Activated B cell treated with CpG ODN at 0.5 μM for 24 hours (primary cell): ENCODE data around the gene PDE9A. TPM values are rescaled to one million over a fixed set of nuclear protein-coding genes. Genes with fewer than 3 reads are reported as not detected.

ENCODE experiments used
- ATAC-seq: fragments of 200-7000 bp; cut with Tn5 transposase; one replicate; pipeline ENCODE4 v1.10.0; 2021; ENCODE audit warnings: low read depth, mild to moderate bottlenecking, moderate library complexity
- CTCF ChIA-PET: fragments of 350-600 bp; sonication (Branson Sonifier 250); formaldehyde crosslinking; loops from one replicate; lab custom pipeline; 2021; ENCODE audit warnings: antibody characterized with exemption; lab: Charles Lee
- POLR2A ChIA-PET: fragments of 350-600 bp; sonication (Branson Sonifier 250); formaldehyde crosslinking; loops from one replicate; lab custom pipeline; 2021; ENCODE audit warnings: antibody characterized with exemption; lab: Charles Lee
- DNase-seq: peaks from one replicate; pipeline ENCODE4 v3.0.0; 2022
- H3K27ac Mint-ChIP-seq: one replicate; pipeline ENCODE4 v1.8.0; 2020; ENCODE audit warnings: mixed read lengths
- H3K27me3 Mint-ChIP-seq: one replicate; pipeline ENCODE4 v1.8.0; 2021; ENCODE audit warnings: mixed read lengths
- H3K36me3 Mint-ChIP-seq: one replicate; pipeline ENCODE4 v1.8.0; 2021; ENCODE audit warnings: low read depth, mixed read lengths
- H3K4me1 Mint-ChIP-seq: one replicate; pipeline ENCODE4 v1.8.0; 2021; ENCODE audit warnings: mixed read lengths
- H3K4me3 Mint-ChIP-seq: one replicate; pipeline ENCODE4 v1.8.0; 2020; ENCODE audit warnings: mild to moderate bottlenecking, mixed read lengths
- H3K9me3 Mint-ChIP-seq: one replicate; pipeline ENCODE4 v1.8.0; 2020; ENCODE audit warnings: mixed read lengths
- intact Hi-C: fragments of 100-400 bp; cut with micrococcal nuclease; formaldehyde crosslinking; loops from one replicate; pipeline ENCODE4 v1.15.1; 2024
- total RNA-seq: library from RNA; stranded (reverse); gene quantifications from 2 replicates; pipeline ENCODE4 v1.2.3, GENCODE V29; 2022
- TF ChIP-seq, protein P1 (sequence below): fragments of 200-600 bp; IDR thresholded peaks from one replicate; pipeline ENCODE4 v1.8.0; 2022; ENCODE audit warnings: antibody characterized with exemption, mild to moderate bottlenecking

Gene PDE9A
- total RNA-seq, 1 donor from 2014 or later, result 0.58 TPM

DNA sequence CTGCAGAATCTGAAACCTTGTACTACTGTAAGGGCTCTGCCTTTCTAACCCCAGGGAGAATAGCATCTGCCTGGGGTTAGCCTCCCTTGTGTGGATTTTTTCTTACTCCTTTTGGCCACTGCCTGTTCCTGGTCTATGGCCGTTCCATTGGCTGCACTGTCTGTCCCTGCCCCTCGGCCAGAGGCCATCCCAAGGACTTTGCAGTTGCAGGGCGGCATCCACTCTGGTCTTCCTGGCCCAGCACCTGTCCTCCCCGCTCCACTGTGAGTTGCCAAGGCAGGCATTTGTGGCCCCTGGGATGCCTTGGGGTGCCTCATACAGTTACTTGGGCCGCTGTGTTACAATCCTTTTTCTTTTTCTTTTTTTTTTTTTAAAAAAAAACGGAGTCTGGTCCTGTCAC is 45.8 kb downstream of the PDE9A start:
- H3K27ac Mint-ChIP-seq, result no peak overlapping the region
- no peaks in the 10 kb centered on the region for H3K9me3 Mint-ChIP-seq
- H3K36me3 Mint-ChIP-seq, result no peaks in the 10 kb centered on the region
- ATAC-seq, result no peak
- no peak for DNase-seq
- intact Hi-C loops, result no loop called here
- H3K4me3 Mint-ChIP-seq, result no peak overlapping the region
- CTCF ChIA-PET, result no interaction called here
- POLR2A ChIA-PET, result interaction anchor here (0.7 kb wide), 1 partner anchor 47 kb away, joined by 3 read pairs; no protein-coding TSS in a partner anchor
- H3K27me3 Mint-ChIP-seq, result no peaks in the 10 kb centered on the region
- H3K4me1 Mint-ChIP-seq, result no peaks in the 10 kb centered on the region
- TF ChIP-seq, protein P1, sequence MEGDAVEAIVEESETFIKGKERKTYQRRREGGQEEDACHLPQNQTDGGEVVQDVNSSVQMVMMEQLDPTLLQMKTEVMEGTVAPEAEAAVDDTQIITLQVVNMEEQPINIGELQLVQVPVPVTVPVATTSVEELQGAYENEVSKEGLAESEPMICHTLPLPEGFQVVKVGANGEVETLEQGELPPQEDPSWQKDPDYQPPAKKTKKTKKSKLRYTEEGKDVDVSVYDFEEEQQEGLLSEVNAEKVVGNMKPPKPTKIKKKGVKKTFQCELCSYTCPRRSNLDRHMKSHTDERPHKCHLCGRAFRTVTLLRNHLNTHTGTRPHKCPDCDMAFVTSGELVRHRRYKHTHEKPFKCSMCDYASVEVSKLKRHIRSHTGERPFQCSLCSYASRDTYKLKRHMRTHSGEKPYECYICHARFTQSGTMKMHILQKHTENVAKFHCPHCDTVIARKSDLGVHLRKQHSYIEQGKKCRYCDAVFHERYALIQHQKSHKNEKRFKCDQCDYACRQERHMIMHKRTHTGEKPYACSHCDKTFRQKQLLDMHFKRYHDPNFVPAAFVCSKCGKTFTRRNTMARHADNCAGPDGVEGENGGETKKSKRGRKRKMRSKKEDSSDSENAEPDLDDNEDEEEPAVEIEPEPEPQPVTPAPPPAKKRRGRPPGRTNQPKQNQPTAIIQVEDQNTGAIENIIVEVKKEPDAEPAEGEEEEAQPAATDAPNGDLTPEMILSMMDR, result no peak

DNA sequence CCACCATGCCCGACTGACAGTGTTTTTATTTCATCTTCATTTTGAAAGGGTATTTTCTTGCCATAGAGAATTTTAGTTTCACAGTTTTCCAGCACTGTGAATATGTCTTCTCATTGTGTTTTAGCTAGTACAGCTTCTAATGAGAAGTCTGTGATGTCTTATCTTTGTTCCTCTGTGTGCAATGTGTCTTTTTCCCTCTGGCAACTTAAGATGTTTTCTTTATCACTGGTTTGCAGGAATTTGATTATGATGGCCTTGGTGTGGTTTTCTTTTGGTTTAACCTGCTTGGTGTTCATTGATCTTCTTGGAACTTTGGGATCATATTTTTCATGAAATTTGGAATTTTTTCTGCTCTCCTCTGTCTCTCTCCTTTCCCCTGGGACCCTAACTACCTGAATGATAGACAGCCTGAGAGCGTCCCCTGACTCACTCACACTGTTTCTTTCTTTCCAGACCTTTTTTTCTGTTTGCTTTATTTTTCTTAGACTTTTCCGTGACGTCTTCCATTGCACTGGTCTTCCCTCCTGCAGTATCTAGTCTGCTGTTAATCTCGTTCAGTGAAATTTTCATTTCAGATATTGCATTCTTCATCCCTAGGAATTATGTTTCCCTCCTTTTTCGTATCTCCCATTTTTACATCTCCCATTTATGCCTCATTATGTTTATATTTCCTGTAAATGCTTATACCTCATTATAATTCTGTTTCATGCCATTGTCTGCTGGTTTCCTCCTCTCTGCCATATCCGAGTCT is 48.5 kb downstream of the PDE9A start:
- ChIA-PET POLR2A (no interaction called here), CTCF (no interaction called here)
- Mint-ChIP-seq H3K4me3 (no peak overlapping the region), H3K27me3 (no peaks in the 10 kb centered on the region), H3K27ac (no peak overlapping the region), H3K9me3 (no peaks in the 10 kb centered on the region), H3K4me1 (no peaks in the 10 kb centered on the region), H3K36me3 (no peaks in the 10 kb centered on the region)
- TF ChIP-seq, protein P1, result no peak
- intact Hi-C loops, result no loop called here
- no peak for ATAC-seq
- DNase-seq, result no peak

DNA sequence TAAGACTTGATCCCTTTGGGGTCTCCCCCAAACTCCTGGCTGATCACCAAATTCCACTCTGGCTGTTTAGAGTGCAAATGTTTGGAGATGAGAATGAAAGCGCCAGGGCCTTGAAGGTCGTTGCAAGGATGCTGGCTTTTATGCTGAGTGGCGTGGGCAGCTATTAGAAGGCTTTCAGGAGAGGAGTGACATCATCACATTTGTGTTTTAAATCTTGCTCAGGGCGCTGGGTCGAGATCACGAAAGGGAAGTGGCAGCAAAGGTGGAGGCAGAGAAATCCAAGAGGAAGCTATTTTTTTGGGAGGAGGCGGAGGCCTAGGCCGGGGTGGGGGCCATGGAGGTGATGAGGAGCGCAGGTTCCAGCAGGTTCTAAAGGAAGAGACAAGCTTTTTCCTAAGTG is 49.3 kb downstream of the PDE9A start:
- CTCF ChIA-PET, result no interaction called here
- Mint-ChIP-seq H3K4me1 (no peaks in the 10 kb centered on the region), H3K4me3 (no peak overlapping the region), H3K27me3 (no peaks in the 10 kb centered on the region), H3K9me3 (no peaks in the 10 kb centered on the region), H3K27ac (no peak overlapping the region), H3K36me3 (no peaks in the 10 kb centered on the region)
- no peak for DNase-seq
- no peak for ATAC-seq
- TF ChIP-seq, protein P1, result no peak
- intact Hi-C loops, result no loop called here
- POLR2A ChIA-PET, result no interaction called here

DNA sequence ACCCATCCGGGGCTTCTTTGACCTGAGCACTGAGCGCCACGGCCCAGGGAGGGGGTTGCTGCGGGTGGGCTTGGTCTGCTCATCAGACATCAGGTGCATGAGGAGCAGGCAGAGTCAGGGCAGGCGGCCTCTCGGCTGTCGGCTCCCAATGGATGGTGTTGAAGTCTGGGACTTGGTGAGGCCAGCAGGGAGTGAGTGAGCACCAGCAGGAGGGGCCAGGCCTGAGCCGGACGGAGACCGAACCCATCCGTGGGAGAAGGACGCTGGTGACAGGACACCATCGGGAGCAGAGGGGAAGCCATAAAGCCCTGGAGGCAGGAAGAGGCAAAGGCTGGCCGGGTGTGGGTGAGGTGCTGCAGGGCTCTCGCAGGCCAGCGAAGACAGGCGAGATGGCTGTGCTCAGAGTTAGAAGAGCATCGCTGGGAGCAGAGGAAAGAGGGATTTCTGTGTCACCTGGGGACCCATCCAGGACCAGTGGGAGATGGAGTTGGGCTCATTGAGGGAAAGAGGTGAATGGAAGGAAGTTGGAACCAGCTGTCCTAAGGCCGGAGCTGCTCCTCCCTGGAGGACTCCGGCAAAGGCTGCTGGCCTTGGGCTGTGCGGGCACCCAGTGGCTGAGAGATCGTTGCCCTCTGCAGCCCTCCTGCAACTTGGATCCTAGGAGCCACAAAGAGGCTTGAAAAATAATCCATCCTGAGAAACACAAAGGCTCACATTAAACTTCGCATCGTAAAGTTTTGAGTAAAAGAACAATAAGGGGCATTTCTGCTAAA is 49.9 kb downstream of the PDE9A start:
- intact Hi-C loops, result no loop called here
- no peaks in the 10 kb centered on the region for H3K9me3 Mint-ChIP-seq
- peaks cover 3% of the 10 kb centered on the region for H3K27me3 Mint-ChIP-seq
- no peak overlapping the region for H3K27ac Mint-ChIP-seq
- H3K4me1 Mint-ChIP-seq, result no peaks in the 10 kb centered on the region
- ChIA-PET POLR2A (no interaction called here), CTCF (no interaction called here)
- no peak for DNase-seq
- no peak for ATAC-seq
- TF ChIP-seq, protein P1, result no peak
- no peaks in the 10 kb centered on the region for H3K36me3 Mint-ChIP-seq
- H3K4me3 Mint-ChIP-seq, result no peak overlapping the region

DNA sequence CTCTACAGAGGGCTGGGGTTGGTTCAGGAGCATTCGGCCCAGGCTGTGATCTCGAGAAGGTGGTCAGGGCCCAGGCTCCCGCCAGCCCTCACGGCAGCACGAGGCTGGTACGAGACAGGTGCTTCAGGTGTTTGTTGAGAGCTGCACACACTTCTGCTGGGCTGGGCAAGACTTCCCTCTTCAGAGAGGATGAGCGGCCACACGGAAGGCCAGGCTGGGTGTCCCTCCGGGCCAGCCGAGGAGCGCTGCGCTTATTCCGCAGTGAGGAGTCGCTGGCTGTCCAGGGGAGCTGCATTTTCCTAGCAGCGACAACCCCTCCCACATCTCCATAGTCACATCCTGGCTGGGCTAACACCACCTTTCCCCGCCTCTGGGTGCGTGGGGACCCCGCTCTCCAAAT is 50.5 kb downstream of the PDE9A start:
- ChIA-PET CTCF (no interaction called here), POLR2A (no interaction called here)
- H3K27me3 Mint-ChIP-seq, result peaks cover 3% of the 10 kb centered on the region

More for the DNA sequence above, 50.5 kb downstream of the PDE9A start:
- TF ChIP-seq, protein P1, result no peak
- H3K27ac Mint-ChIP-seq, result no peak overlapping the region
- intact Hi-C loops, result no loop called here
- no peak overlapping the region for H3K4me3 Mint-ChIP-seq
- ATAC-seq, result no peak
- H3K9me3 Mint-ChIP-seq, result no peaks in the 10 kb centered on the region
- DNase-seq, result no peak
- H3K4me1 Mint-ChIP-seq, result no peaks in the 10 kb centered on the region
- H3K36me3 Mint-ChIP-seq, result no peaks in the 10 kb centered on the region
